ENCODE measurements around the gene CZIB. TPM values are rescaled to one million over a fixed set of nuclear protein-coding genes. Genes with fewer than 3 reads are reported as not detected.

The CZIB gene
- total RNA-seq, 2 experiments from 2014 or later = 44.6 to 51.4 TPM

DNA sequence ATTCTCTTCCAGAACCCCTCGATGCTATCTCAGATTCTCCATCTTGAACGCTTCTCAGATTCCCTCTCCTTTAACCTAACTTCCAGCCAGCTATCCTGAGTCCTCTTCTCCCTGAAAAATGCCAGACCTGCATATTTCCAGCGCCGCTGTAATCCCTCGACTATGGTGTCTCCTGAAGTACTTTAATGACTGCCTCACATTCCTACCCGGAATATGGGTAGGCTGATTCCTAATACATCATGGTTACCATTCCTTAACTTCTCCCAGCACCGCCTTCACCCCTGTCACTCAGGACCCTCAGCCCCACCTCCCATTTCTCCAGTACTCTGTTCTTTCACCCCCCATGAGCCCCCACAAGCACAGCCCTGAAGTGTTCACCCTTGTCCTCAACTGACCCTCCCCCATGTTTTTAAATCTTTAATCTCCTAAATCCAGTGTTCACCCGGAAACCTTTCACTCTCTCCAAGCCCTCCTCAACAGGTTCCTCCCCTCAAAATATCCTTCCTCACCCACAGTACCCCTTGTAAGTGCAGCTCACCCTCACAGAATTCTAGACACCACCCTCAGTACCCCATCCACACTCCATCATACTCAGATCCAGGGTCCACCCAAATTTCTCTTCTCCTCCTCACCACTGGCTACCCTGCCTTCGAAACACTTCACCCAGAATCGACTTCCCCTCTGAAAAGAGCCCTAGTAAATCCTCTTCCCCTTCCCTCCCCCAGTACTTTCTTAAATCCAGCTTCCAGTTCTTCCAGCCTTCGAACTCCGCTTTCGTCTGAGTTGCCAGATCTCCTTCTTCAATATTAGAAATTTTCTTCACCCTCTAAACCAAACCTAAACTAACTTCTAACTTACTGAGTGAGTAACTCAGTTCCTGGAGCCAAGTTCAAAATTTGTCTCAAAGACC lies 22.9 kb downstream of the CZIB start:
- POLR2A ChIA-PET = interaction anchor here (0.5 kb wide), 1 partner anchor 1694 kb away, joined by 4 read pairs; no protein-coding TSS in a partner anchor
- CTCF ChIA-PET (ENCODE audit: unreplicated experiment) = no interaction called here
- Histone ChIP-seq H4K20me1 (ENCODE audit: insufficient read depth, low read length) (no peaks in the 10 kb centered on the region), H3K79me2 (ENCODE audit: insufficient read depth, low read depth, low read length) (peaks cover 16% of the 10 kb centered on the region; the same call in 1 of the 2 replicates), H3K9me3 (ENCODE audit: low read length) (no peaks in the 10 kb centered on the region), H3K4me3 (ENCODE audit: low read depth, low read length, poor library complexity, severe bottlenecking) (peak overlapping the region; percentile 78), H3K4me2 (ENCODE audit: low read length) (peak overlapping the region; percentile 94), H3K9me2 (ENCODE audit: insufficient read depth, low read length) (no peaks in the 10 kb centered on the region), H3K27ac (ENCODE audit: low read depth, low read length, poor library complexity, severe bottlenecking) (peak overlapping the region; percentile 56), H3K36me3 (ENCODE audit: insufficient read depth, low read length) (peaks cover 21% of the 10 kb centered on the region), H2AFZ (ENCODE audit: low read length) (peak overlapping the region; percentile 86; the same call in 1 of the 2 replicates), H3K4me1 (ENCODE audit: insufficient read depth, low read length, poor library complexity, severe bottlenecking) (peaks cover 20% of the 10 kb centered on the region)
- DNase-seq (ENCODE audit: low spot score) = no peak
- TF ChIP-seq, protein P1, sequence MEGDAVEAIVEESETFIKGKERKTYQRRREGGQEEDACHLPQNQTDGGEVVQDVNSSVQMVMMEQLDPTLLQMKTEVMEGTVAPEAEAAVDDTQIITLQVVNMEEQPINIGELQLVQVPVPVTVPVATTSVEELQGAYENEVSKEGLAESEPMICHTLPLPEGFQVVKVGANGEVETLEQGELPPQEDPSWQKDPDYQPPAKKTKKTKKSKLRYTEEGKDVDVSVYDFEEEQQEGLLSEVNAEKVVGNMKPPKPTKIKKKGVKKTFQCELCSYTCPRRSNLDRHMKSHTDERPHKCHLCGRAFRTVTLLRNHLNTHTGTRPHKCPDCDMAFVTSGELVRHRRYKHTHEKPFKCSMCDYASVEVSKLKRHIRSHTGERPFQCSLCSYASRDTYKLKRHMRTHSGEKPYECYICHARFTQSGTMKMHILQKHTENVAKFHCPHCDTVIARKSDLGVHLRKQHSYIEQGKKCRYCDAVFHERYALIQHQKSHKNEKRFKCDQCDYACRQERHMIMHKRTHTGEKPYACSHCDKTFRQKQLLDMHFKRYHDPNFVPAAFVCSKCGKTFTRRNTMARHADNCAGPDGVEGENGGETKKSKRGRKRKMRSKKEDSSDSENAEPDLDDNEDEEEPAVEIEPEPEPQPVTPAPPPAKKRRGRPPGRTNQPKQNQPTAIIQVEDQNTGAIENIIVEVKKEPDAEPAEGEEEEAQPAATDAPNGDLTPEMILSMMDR (conservative IDR thresholded peaks at IDR 0.05; ENCODE audit: low read length) = no peak
- no peak for TF ChIP-seq EZH2phosphoT487 (IDR thresholded peaks at IDR 0.05; ENCODE audit: borderline replicate concordance, low read depth, low read length)
- TSS peak; percentile 72 for BruUV-seq (replicated peaks)
- intact Hi-C loops (cut with micrococcal nuclease; ENCODE audit: unreplicated experiment) = loop anchor here (5.0 kb wide), 1 partner anchor 500 kb away; the partner anchor contains the start of gene COA7

DNA sequence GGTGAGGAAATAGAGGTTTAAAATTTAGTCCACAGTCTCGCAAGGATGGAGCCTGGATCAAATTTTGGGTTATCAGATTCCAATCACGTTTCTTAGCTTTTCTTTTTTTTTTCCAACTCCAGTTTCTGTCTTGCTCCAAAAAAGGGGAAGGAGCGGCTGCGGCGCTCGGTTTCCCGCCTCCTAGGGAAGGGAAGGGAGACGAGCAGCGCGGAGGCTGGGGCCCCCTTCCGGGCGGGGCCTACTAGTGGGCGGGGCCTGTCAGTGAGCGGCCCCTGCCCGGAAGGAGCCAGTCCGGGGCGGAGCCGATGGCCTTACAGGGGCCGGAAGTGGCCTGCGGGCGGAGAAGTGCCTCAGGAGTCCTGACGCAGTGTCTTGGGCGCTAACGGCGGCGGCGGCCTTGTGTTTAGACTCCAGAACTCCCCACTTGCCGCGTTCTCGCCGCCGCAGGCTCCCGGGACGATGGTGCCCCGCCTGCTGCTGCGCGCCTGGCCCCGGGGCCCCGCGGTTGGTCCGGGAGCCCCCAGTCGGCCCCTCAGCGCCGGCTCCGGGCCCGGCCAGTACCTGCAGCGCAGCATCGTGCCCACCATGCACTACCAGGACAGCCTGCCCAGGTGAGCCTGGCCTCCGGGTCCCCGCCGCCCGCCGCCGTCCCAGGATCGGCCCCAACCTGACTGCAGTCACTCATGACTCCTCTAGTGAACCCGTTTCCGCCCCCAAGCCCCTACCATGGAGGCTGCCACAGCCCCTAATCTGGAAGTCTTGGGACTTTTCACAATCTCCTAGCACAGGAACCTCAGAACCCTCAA lies 23.7 kb downstream of the CZIB start, which contains the start of gene CPT2:
TSS of gene CPT2 (plus strand) at position 340 of the 806 bp plus-strand sequence. CDS start at position 460, 120 bp downstream.
- ChIA-PET CTCF (ENCODE audit: unreplicated experiment) (no interaction called here), POLR2A (interaction anchor here (1.1 to 1.3 kb wide), 2 partner anchors 10 to 23 kb away, joined by 3 to 6 read pairs; no protein-coding TSS in a partner anchor)
- no TSS peak for BruUV-seq (replicated peaks)
- intact Hi-C loops (cut with micrococcal nuclease; ENCODE audit: unreplicated experiment) = loop anchor here (5.0 kb wide), 1 partner anchor 499 kb away; the partner anchor contains the start of gene COA7
- peak; percentile 95 for DNase-seq (ENCODE audit: low spot score)
- Histone ChIP-seq H3K36me3 (ENCODE audit: insufficient read depth, low read length) (peaks cover 12% of the 10 kb centered on the region), H3K4me3 (ENCODE audit: low read depth, low read length, poor library complexity, severe bottlenecking) (peak within 1 kb of the TSS; percentile 78), H3K4me2 (ENCODE audit: low read length) (peak within 1 kb of the TSS; percentile 94), H3K9me2 (ENCODE audit: insufficient read depth, low read length) (no peaks in the 10 kb centered on the region), H3K9me3 (ENCODE audit: low read length) (no peaks in the 10 kb centered on the region), H3K4me1 (ENCODE audit: insufficient read depth, low read length, poor library complexity, severe bottlenecking) (peaks cover 20% of the 10 kb centered on the region), H3K27ac (ENCODE audit: low read depth, low read length, poor library complexity, severe bottlenecking) (peak within 1 kb of the TSS; percentile 56), H4K20me1 (ENCODE audit: insufficient read depth, low read length) (no peaks in the 10 kb centered on the region), H2AFZ (ENCODE audit: low read length) (peak within 1 kb of the TSS; percentile 86; the same call in 1 of the 2 replicates), H3K79me2 (ENCODE audit: insufficient read depth, low read depth, low read length) (peaks cover 16% of the 10 kb centered on the region; the same call in 1 of the 2 replicates)
- no peak for TF ChIP-seq EZH2phosphoT487 (IDR thresholded peaks at IDR 0.05; ENCODE audit: borderline replicate concordance, low read depth, low read length)
- TF ChIP-seq, protein P1 (conservative IDR thresholded peaks at IDR 0.05; ENCODE audit: low read length) = no peak
